DMS79 (cell line): ENCODE data around the gene MAP3K6.

Experiments
- DNase-seq: peaks from one replicate; lab custom pipeline; 2025; lab: John Stamatoyannopoulos, UW

The MAP3K6 gene

DNA sequence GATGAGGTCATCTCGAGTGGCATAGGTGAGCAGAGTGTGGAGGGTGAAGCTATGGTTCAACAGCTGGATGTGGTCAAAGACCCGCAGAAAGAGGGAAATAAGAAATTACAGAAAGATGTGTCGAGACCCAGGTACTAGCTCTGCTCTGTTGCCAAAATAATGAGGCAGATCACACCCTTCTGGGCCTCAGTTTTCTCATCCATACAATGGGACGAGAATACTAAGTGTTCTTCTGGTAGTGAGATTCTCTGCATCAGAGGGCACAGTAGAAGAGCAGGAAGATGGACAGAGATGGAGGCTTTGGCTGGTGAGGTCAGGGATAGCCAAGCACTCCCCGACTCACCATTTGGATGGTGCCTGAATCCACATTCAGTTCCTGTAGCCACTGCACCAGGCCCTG lies 11.1 kb downstream of the MAP3K6 start:
- no peak for DNase-seq

GRCh38 chr1:27353629-27354028 lies 13.1 kb downstream of the MAP3K6 start:
- no peak for DNase-seq

DNA sequence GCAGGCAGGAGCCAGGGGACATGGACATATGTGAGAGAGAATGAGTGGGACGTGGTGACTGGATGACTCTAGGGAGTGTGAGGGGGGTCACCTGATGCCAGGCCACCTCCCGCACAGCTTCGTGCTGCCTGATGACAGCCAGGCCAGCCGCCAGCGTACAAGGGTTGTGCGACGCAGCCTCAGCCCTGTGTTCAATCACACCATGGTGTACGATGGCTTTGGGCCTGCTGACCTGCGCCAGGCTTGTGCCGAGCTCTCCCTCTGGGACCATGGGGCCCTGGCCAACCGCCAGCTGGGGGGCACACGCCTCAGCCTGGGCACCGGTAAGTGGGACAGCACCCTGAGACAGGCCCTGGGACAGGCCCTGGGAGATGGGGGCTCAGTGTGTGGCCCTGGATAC lies 13.6 kb downstream of the MAP3K6 start:
- DNase-seq: no peak

GRCh38 chr1:27351541-27352107 lies 15.1 kb downstream of the MAP3K6 start:
- no peak for DNase-seq

GRCh38 chr1:27350663-27351540 lies 15.9 kb downstream of the MAP3K6 start:
- DNase-seq: peak; percentile 70

GRCh38 chr1:27349784-27350662 lies 16.7 kb downstream of the MAP3K6 start:
- peak; percentile 24 for DNase-seq

- DNase-seq: peak; percentile 73
Measured at GRCh38 chr1:27348861-27349783, 17.6 kb downstream of the MAP3K6 start.

- no peak for DNase-seq
Measured at GRCh38 chr1:27346991-27347624, 19.7 kb downstream of the MAP3K6 start.

GRCh38 chr1:27346357-27346756 lies 20.4 kb downstream of the MAP3K6 start:
- no peak for DNase-seq

DNA sequence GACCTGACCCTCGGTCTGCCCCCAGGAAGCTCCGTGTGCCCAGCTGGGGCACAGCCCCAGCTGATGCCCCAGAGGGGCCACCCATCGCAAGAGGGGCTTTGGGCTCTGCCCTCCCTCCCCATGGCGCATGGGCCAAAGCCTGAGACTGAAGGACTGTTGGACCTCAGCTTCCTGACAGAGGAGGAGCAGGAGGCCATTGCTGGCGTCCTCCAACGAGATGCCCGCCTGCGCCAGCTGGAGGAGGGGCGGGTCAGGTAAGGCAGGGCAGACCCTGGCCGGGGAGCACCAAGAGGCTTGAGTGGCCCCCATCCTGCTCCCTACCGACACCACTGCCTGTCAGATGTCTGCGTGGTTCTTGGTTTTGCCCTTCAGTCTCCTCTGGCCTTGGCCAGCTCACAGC lies 21.5 kb downstream of the MAP3K6 start:
- DNase-seq: no peak

DNA sequence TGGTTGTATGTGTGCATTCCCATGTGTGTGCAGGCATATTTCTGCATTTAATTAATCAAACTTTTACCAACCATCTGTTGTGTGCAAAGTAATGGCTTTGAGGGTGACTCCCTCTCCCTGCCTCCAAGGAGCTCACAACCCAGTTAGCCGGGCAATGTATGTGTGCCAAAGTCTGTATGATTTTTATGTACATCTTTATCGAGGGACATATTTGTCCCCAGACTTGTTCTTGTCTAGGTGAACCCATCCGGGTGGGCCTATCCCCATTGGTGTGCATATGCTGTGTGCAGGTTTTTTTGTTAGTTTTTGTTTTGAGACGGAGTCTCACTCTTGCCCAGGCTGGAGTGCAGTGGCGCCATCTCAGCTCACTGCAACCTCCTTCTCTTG lies 23.1 kb downstream of the MAP3K6 start:
- DNase-seq: no peak

- DNase-seq: peak; percentile 90
Measured at GRCh38 chr1:27342778-27343638, 23.8 kb downstream of the MAP3K6 start.

GRCh38 chr1:27342391-27342777 lies 24.4 kb downstream of the MAP3K6 start:
- no peak for DNase-seq

DNA sequence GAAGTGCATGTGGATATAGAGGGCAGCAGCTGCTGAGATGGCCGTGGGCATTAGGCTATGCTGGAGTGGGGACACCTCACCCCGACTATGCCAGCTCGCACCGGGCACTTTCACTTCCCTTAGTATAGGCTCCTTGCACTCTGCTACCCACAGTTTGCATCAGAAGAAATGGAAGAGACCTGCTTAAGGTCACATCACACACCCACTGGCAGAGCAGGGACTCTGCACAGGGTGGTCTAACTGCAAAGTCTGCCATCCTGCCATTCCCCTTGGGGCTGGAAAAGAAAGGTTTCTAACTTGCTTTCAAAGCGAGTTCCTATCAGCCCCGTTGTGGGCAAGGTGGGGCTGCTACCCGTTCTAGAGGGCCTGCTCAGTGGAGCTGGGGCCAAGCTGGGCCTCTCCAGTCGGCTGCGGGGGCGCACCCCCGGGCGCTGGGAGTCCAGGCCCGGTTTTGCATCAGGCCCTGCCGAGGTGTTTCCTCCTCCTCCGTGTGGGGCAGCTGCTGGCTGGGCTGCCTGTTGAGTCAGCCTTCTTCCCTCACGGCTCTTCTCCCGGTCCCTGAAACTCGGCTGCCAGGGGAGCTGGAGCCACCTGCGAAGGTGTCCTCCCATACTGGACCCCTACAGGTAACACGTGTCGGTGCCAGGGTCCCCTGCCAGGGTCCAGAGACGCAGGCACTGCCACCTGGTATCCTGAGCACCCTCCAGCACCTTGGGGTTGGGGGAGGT lies 25.1 kb downstream of the MAP3K6 start, which contains the start of gene SYTL1:
SYTL1 (plus strand) TSS at position 498 of the 728 bp plus-strand sequence. CDS start 3,313 bp downstream, outside the sequence.
- peak; percentile 86 for DNase-seq

GRCh38 chr1:27339213-27339612 lies 27.5 kb downstream of the MAP3K6 start:
- no peak for DNase-seq

DNA sequence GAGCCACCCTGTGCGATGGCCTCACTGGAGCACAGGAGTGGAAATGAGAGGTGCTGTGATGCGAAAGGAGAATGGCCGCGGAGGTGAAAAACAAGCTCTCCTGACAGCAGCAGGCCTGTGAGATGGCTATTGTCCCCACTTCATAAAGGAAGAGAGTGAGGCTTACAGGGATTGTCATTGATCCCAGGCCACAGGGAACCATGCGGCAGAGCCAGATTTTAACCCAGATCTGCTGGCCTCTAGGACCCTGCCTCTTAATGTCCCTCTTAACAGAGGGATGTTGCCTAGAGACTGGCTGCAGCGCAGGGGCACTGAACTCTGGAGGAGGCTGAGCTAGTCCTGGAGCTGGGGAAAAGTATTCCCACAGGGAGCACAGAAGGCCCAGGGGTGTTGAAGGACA lies 28.0 kb downstream of the MAP3K6 start:
- no peak for DNase-seq

- DNase-seq: no peak
Measured at GRCh38 chr1:27336756-27337155, 30.0 kb downstream of the MAP3K6 start.

DNA sequence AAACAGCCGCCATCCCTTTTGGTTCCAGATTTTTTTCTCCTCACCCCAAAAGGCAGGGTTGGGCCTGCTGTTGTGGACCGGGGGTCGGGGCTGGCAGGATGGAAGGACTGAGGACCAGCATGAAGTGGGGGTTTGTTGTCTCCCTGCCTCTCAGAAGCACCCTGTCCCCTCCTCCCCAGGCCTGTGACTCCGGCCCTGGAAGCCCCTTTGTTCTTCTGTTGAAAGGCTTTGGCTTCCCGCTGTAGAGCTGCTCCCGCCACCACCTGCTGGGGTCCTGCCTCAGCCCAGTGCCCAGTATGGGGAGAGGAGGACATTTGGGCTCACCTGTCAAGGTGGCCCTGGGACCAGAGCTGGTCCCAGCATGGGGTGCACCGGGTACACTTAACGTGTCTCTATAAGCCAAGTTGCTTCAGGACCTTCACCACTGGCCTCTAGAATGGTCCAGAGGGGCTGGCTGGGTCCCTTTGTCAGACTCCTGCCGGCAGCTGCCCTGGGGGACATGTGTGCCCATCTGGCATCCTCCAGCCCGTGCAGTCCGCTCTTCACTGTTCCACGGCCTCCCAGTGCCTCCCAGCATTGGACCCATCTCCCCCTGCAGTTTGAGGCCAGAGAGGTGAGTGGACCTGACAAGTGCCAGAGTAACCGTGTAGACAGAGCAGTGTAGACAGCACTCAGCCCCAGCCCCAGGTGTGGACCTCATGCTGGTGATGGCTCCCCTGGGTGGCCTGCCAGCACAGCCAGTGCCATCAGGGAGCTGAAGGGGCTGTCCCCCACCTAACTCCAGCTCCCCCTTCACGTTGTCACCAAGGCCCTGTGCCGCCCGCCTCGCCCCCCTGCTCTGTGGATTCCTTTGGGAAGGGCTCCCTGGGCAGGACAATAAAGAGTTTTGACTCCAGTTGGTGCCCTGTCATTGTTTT lies 31.0 kb downstream of the MAP3K6 start:
- DNase-seq: no peak
